HEK293 (cell line): ENCODE measurements around the gene SFXN3.

Experiments used
- CTCF ChIA-PET: fragments of 350-600 bp; formaldehyde crosslinking; extraction: SDS; loops from one replicate; lab custom pipeline; 2021; ENCODE audit warnings: antibody characterized with exemption; lab: Yijun Ruan, JAX
- POLR2A ChIA-PET: fragments of 300-600 bp; formaldehyde crosslinking; extraction: SDS; loops from one replicate; lab custom pipeline; 2020; ENCODE audit warnings: antibody characterized with exemption, inconsistent platforms; lab: Yijun Ruan, JAX
- H3K27ac ChIP-seq: fragments of 200-500 bp; sonication (Bioruptor generic); 2 replicates; pipeline ENCODE4 v1.5.1; 2014; ENCODE audit warnings: low read depth, low read length, control low read depth, inconsistent platforms; ENCODE audit errors: extremely low read depth
- H3K36me3 ChIP-seq, 2 experiments: fragments of 200-500 bp in 1 of 2; sonication (Bioruptor generic) in 1 of 2; 1 replicate in 1 of 2; 2 replicates in 1 of 2; pipeline ENCODE4 v1.5.1; 2014 to 2017; ENCODE audit warnings: inconsistent platforms in 2 of 2, low read length in 2 of 2; ENCODE audit not compliant: control insufficient read depth in 2 of 2, insufficient read depth in 1 of 2
- H3K4me1 ChIP-seq: fragments of 200-500 bp; sonication (Bioruptor generic); 2 replicates; pipeline ENCODE4 v1.5.1; 2014; ENCODE audit warnings: mild to moderate bottlenecking, low read length, inconsistent platforms; ENCODE audit not compliant: control insufficient read depth, insufficient read depth
- H3K4me3 ChIP-seq: 2 replicates; pipeline ENCODE4 v1.5.1; 2011; ENCODE audit warnings: low read depth, mild to moderate bottlenecking, control low read depth, low read length, moderate library complexity
- H3K9me3 ChIP-seq: fragments of 200-500 bp; sonication (Bioruptor generic); 2 replicates; pipeline ENCODE4 v1.5.1; 2014; ENCODE audit warnings: low read depth, low read length, inconsistent platforms; ENCODE audit not compliant: control insufficient read depth, insufficient read depth
- EGR2 ChIP-seq: fragments of 450-650 bp; formaldehyde crosslinking; IDR thresholded peaks from 2 replicates; pipeline ENCODE4 v1.5.1; 2016; ENCODE audit warnings: low read depth, missing biosample characterization, missing genetic modification characterization
- GLIS1 ChIP-seq: fragments of 450-650 bp; formaldehyde crosslinking; IDR thresholded peaks from 2 replicates; pipeline ENCODE4 v1.5.1; 2016; ENCODE audit warnings: missing biosample characterization, missing genetic modification characterization
- SP3 ChIP-seq: fragments of 450-650 bp; formaldehyde crosslinking; IDR thresholded peaks from 2 replicates; pipeline ENCODE4 v1.5.1; 2016; ENCODE audit warnings: missing biosample characterization, missing genetic modification characterization
- ZBTB17 ChIP-seq: fragments of 450-650 bp; formaldehyde crosslinking; IDR thresholded peaks from 2 replicates; pipeline ENCODE4 v1.5.1; 2016; ENCODE audit warnings: missing biosample characterization, missing genetic modification characterization
- ZBTB48 ChIP-seq: fragments of 450-650 bp; formaldehyde crosslinking; IDR thresholded peaks from 2 replicates; pipeline ENCODE4 v1.5.1; 2016; ENCODE audit warnings: missing biosample characterization, missing genetic modification characterization
- ZBTB7A ChIP-seq: fragments of 450-650 bp; formaldehyde crosslinking; IDR thresholded peaks from 2 replicates; pipeline ENCODE4 v1.5.1; 2016; ENCODE audit warnings: low read depth, missing biosample characterization, missing genetic modification characterization
- ZEB2 ChIP-seq: fragments of 450-650 bp; formaldehyde crosslinking; IDR thresholded peaks from 2 replicates; pipeline ENCODE4 v1.5.1; 2016; ENCODE audit warnings: missing biosample characterization, missing genetic modification characterization
- ZFHX2 ChIP-seq: fragments of 450-650 bp; formaldehyde crosslinking; conservative IDR thresholded peaks from 2 replicates; pipeline ENCODE4 v1.5.1; 2016; ENCODE audit warnings: missing biosample characterization, missing genetic modification characterization
- ZNF121 ChIP-seq: fragments of 450-650 bp; formaldehyde crosslinking; IDR thresholded peaks from 2 replicates; pipeline ENCODE4 v1.5.1; 2016; ENCODE audit warnings: missing biosample characterization, missing genetic modification characterization
- ZNF223 ChIP-seq: fragments of 450-650 bp; formaldehyde crosslinking; IDR thresholded peaks from 2 replicates; pipeline ENCODE4 v1.5.1; 2016; ENCODE audit warnings: missing biosample characterization, missing genetic modification characterization
- ZNF24 ChIP-seq: fragments of 450-650 bp; formaldehyde crosslinking; IDR thresholded peaks from 2 replicates; pipeline ENCODE4 v1.5.1; 2016; ENCODE audit warnings: missing biosample characterization, missing genetic modification characterization
- ZNF391 ChIP-seq: fragments of 450-650 bp; formaldehyde crosslinking; IDR thresholded peaks from 2 replicates; pipeline ENCODE4 v1.5.1; 2016; ENCODE audit warnings: low read depth, missing biosample characterization, missing genetic modification characterization, borderline replicate concordance
- ZNF510 ChIP-seq: fragments of 450-650 bp; formaldehyde crosslinking; IDR thresholded peaks from 2 replicates; pipeline ENCODE4 v1.5.1; 2018; ENCODE audit warnings: mild to moderate bottlenecking, missing genetic modification characterization, missing biosample characterization; ENCODE audit not compliant: insufficient replicate concordance
- ZNF521 ChIP-seq: fragments of 450-650 bp; formaldehyde crosslinking; IDR thresholded peaks from 2 replicates; pipeline ENCODE4 v1.5.1; 2017; ENCODE audit warnings: missing biosample characterization, mild to moderate bottlenecking, missing genetic modification characterization
- ZNF560 ChIP-seq: fragments of 450-650 bp; formaldehyde crosslinking; IDR thresholded peaks from 2 replicates; pipeline ENCODE4 v1.5.1; 2017; ENCODE audit warnings: missing biosample characterization, missing genetic modification characterization, borderline replicate concordance
- ZNF658 ChIP-seq: fragments of 450-650 bp; formaldehyde crosslinking; IDR thresholded peaks from 2 replicates; pipeline ENCODE4; 2016; ENCODE audit warnings: missing biosample characterization, missing genetic modification characterization
- ZNF701 ChIP-seq: fragments of 450-650 bp; formaldehyde crosslinking; IDR thresholded peaks from 2 replicates; pipeline ENCODE4 v1.5.1; 2016; ENCODE audit warnings: missing biosample characterization, missing genetic modification characterization
- TF ChIP-seq, protein P1 (sequence below): fragments of 450-650 bp; formaldehyde crosslinking; IDR thresholded peaks from 2 replicates; pipeline ENCODE4 v1.5.1; 2016; ENCODE audit warnings: missing biosample characterization, missing genetic modification characterization
- TF ChIP-seq, protein P2 (sequence below): sonication (generic); formaldehyde crosslinking; IDR thresholded peaks from 2 replicates; pipeline ENCODE4 v1.8.1; 2022; ENCODE audit warnings: mild to moderate bottlenecking, moderate library complexity, missing genetic modification reagents
- TF ChIP-seq, protein P3 (sequence below): fragments of 450-650 bp; IDR thresholded peaks from 2 replicates; pipeline ENCODE4 v1.5.1; 2018; ENCODE audit warnings: missing biosample characterization, missing genetic modification characterization
- TF ChIP-seq, protein P4 (sequence below): fragments of 450-650 bp; formaldehyde crosslinking; IDR thresholded peaks from 2 replicates; pipeline ENCODE4 v1.5.1; 2016; ENCODE audit warnings: missing biosample characterization, missing genetic modification characterization
- TF ChIP-seq, protein P5 (sequence below): fragments of 450-650 bp; formaldehyde crosslinking; IDR thresholded peaks from 2 replicates; pipeline ENCODE4 v1.5.1; 2016; ENCODE audit warnings: missing biosample characterization, missing genetic modification characterization

The SFXN3 gene

DNA sequence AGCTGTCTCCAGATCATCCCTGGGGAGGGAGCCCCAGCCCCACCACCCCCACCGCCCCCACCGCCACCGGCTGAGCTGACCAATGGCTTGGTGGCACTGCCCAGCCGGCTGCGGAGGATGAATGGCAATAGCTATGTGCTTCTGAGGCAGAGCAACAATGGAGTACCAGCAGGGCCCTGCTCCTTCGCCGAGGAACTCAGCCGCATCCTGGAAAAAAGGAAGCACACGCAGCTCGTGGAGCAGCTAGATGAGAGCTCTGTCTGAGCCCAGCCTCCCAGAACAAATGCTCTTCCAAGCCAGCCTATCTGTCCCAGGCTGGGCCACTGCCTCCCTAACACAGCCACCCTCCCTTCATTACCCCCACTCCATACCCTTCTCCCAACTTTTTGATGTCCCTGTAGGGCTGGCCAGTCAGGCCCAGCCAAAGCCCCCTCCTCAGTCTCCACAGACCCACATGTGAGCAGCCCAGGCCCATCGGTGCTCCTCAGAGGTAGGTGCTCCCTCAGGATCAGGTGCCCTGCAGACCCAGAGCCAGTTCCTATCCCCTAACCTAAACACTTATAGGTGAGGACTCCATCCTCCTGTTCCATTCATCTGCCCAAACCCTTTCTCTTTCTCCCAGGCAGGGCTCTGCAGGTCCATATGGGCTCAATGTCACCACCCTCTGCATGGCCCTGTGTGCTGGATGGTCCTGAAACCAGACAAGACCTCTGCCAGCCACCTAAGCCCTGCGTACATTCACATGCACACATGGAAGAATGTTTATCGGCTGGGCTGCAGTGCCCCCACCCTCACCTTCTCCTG lies 47.0 kb upstream of the SFXN3 start:
- CTCF ChIA-PET: interaction anchor here (0.7 to 6.4 kb wide), 2 partner anchors 10 to 14 kb away, joined by 3 to 49 read pairs; partner anchors contain the start of gene LZTS2
- peaks cover 4 to 70% of the 10 kb centered on the region in 2 experiments for H3K36me3 ChIP-seq
- no peaks in the 10 kb centered on the region for H3K9me3 ChIP-seq
- H3K27ac ChIP-seq: no peak overlapping the region
- H3K4me1 ChIP-seq: peaks cover 6% of the 10 kb centered on the region
- POLR2A ChIA-PET: interaction anchor here (1.4 kb wide), 1 partner anchor 15 kb away, joined by 3 read pairs; the partner anchor contains the start of gene SEMA4G
- H3K4me3 ChIP-seq: no peak overlapping the region
- TF ChIP-seq ZBTB17 (tag by site-specific recombination) (peak; percentile 74), ZBTB48 (tag by site-specific recombination) (no peak)

DNA sequence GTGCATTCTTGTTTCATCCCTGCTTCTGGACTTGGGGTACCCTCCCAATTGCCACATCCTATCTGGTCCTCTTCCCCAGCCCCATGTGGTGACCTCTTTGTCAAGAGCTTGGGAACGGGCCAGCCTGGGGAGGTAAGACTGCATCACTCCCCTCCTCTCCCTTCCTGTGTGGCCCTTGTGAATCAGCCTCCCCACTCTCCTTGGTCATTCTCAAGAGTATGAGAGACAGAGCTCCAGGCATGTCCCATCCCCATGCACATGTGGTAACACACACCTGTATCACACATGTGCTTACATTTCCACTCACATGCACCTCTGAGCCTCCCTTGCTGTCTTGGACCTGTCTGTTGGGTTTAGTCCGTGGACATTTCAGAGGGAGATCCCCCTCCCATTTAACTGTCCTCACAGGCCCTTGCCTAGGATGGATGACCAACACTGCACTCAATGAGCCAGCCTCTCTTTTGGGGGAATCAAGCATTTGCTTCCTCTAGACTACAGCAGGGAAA lies 46.3 kb upstream of the SFXN3 start:
- CTCF ChIA-PET: interaction anchor here (6.4 to 16.6 kb wide), 2 partner anchors 13 to 32 kb away, joined by 49 to 274 read pairs; partner anchors contain the start of gene LZTS2
- H3K4me3 ChIP-seq: no peak overlapping the region
- TF ChIP-seq, protein P1, sequence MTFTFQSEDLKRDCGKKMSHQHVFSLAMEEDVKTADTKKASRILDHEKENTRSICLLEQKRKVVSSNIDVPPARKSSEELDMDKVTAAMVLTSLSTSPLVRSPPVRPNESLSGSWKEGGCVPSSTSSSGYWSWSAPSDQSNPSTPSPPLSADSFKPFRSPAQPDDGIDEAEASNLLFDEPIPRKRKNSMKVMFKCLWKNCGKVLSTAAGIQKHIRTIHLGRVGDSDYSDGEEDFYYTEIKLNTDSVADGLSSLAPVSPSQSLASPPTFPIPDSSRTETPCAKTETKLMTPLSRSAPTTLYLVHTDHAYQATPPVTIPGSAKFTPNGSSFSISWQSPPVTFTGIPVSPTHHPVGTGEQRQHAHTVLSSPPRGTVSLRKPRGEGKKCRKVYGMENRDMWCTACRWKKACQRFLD (tag by site-specific recombination): no peak
- no peak for TF ChIP-seq ZNF223 (tag by site-specific recombination)
- TF ChIP-seq ZNF391 (tag by site-specific recombination): no peak
- TF ChIP-seq ZNF510 (tag by site-specific recombination): no peak
- TF ChIP-seq GLIS1: peak; percentile 80
- H3K36me3 ChIP-seq: peaks cover 6 to 72% of the 10 kb centered on the region in 2 experiments
- no peak overlapping the region for H3K27ac ChIP-seq
- no peaks in the 10 kb centered on the region for H3K9me3 ChIP-seq
- H3K4me1 ChIP-seq: peaks cover 6% of the 10 kb centered on the region
- POLR2A ChIA-PET: interaction anchor here (0.6 to 1.4 kb wide), 3 partner anchors 11 to 840 kb away, joined by 3 to 6 read pairs (median 3); partner anchors contain the start of gene SEMA4G

DNA sequence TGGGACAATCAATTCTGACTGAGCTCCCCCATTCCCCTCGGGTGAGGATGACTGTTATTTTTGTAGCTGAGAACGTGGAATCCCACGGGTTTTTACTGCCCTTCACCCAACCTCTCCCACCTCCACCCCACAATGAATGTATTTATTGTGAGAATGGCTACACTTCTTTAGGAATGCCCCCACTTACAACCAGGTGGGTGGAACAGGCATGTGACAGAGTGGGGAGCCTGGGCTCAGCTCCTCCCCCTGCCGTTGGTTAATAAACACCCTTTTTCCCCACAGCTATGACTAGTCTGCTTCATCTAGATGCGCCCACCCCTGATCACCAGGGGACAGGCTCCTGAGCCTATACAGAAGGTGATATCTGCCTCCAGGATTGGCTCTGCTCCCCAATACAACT lies 45.7 kb upstream of the SFXN3 start:
- ChIA-PET POLR2A (interaction anchor here (0.6 to 1.4 kb wide), 4 partner anchors 10 to 840 kb away, joined by 3 to 6 read pairs (median 4); partner anchors contain the start of gene SEMA4G), CTCF (interaction anchor here (6.4 to 16.6 kb wide), 2 partner anchors 13 to 31 kb away, joined by 49 to 274 read pairs; partner anchors contain the start of gene LZTS2)
- H3K4me3 ChIP-seq: no peak overlapping the region
- H3K9me3 ChIP-seq: no peaks in the 10 kb centered on the region
- H3K36me3 ChIP-seq: peaks cover 12 to 72% of the 10 kb centered on the region in 2 experiments
- H3K4me1 ChIP-seq: peaks cover 6% of the 10 kb centered on the region
- H3K27ac ChIP-seq: no peak overlapping the region
- TF ChIP-seq ZNF701 (tag by site-specific recombination) (no peak), ZNF121 (no peak), ZNF521 (tag by site-specific recombination) (no peak), ZEB2 (tag by site-specific recombination) (no peak), ZBTB7A (tag by site-specific recombination) (no peak), SP3 (no peak), ZNF24 (tag by site-specific recombination) (no peak), ZNF658 (tag by site-specific recombination) (no peak), ZFHX2 (tag by site-specific recombination) (peak; percentile 90), EGR2 (tag by site-specific recombination) (peak; percentile 96), ZNF560 (tag by site-specific recombination) (no peak)
- TF ChIP-seq, protein P2, sequence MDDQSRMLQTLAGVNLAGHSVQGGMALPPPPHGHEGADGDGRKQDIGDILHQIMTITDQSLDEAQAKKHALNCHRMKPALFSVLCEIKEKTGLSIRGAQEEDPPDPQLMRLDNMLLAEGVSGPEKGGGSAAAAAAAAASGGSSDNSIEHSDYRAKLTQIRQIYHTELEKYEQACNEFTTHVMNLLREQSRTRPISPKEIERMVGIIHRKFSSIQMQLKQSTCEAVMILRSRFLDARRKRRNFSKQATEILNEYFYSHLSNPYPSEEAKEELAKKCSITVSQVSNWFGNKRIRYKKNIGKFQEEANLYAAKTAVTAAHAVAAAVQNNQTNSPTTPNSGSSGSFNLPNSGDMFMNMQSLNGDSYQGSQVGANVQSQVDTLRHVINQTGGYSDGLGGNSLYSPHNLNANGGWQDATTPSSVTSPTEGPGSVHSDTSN (CRISPR knock-in tag): no peak
- TF ChIP-seq, protein P3, sequence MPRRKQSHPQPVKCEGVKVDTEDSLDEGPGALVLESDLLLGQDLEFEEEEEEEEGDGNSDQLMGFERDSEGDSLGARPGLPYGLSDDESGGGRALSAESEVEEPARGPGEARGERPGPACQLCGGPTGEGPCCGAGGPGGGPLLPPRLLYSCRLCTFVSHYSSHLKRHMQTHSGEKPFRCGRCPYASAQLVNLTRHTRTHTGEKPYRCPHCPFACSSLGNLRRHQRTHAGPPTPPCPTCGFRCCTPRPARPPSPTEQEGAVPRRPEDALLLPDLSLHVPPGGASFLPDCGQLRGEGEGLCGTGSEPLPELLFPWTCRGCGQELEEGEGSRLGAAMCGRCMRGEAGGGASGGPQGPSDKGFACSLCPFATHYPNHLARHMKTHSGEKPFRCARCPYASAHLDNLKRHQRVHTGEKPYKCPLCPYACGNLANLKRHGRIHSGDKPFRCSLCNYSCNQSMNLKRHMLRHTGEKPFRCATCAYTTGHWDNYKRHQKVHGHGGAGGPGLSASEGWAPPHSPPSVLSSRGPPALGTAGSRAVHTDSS (tag by site-specific recombination): no peak
- TF ChIP-seq, protein P4, sequence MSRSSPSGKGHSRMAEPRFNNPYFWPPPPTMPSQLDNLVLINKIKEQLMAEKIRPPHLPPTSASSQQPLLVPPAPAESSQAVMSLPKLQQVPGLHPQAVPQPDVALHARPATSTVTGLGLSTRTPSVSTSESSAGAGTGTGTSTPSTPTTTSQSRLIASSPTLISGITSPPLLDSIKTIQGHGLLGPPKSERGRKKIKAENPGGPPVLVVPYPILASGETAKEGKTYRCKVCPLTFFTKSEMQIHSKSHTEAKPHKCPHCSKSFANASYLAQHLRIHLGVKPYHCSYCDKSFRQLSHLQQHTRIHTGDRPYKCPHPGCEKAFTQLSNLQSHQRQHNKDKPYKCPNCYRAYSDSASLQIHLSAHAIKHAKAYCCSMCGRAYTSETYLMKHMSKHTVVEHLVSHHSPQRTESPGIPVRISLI: no peak
- TF ChIP-seq, protein P5, sequence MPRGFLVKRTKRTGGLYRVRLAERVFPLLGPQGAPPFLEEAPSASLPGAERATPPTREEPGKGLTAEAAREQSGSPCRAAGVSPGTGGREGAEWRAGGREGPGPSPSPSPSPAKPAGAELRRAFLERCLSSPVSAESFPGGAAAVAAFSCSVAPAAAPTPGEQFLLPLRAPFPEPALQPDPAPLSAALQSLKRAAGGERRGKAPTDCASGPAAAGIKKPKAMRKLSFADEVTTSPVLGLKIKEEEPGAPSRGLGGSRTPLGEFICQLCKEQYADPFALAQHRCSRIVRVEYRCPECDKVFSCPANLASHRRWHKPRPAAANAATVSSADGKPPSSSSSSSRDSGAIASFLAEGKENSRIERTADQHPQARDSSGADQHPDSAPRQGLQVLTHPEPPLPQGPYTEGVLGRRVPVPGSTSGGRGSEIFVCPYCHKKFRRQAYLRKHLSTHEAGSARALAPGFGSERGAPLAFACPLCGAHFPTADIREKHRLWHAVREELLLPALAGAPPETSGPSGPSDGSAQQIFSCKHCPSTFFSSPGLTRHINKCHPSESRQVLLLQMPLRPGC: no peak
